Measurements from ENCODE around the gene ZFP1. TPM values are rescaled to one million over a fixed set of nuclear protein-coding genes. Genes with fewer than 3 reads are reported as not detected.

Gene ZFP1
- total RNA-seq, 1 experiment from 2014 or later: 15.3 TPM

DNA sequence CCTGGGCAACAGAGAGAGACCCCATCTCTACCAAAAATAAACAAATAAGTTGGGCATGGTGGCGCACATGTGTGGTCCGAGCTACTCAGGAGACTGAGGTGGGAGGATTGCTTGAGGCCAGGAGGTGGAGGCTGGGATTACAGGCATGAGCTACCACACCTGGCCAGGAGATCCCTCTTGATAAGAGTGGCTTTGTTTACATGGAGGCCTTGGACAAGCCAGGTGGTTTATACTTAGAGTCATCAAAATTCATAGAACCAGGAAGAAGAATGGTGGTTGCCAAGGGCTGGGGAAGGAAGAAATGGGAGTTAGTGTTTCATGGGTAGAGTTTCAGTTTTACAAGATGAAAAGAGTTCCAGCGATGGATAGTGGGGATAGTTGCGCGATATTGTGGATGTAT lies 8.8 kb upstream of the ZFP1 start:
- Histone ChIP-seq H3K27ac (ENCODE audit: insufficient read length, low read depth, low read length) (no peak overlapping the region), H4K20me1 (ENCODE audit: control insufficient read depth, insufficient read depth, insufficient read length) (no peaks in the 10 kb centered on the region), H3K79me2 (ENCODE audit: insufficient read depth, low read length) (no peaks in the 10 kb centered on the region), H3K79me1 (ENCODE audit: insufficient read depth, low read depth, low read length, poor library complexity, severe bottlenecking) (no peaks in the 10 kb centered on the region), H3K9me3 (ENCODE audit: control insufficient read depth, low read depth, low read length) (no peaks in the 10 kb centered on the region), H2BK15ac (ENCODE audit: low read depth, low read length) (no peak overlapping the region), H3K27me3 (ENCODE audit: insufficient read depth, low read length) (no peaks in the 10 kb centered on the region), H2BK120ac (ENCODE audit: low read depth, low read length, poor library complexity, severe bottlenecking) (no peak overlapping the region), H4K8ac (replicated peaks; ENCODE audit: insufficient read length, low read depth, low read length) (no peak overlapping the region), H3K18ac (ENCODE audit: insufficient read length, low read depth, low read length) (no peak overlapping the region), H2BK20ac (ENCODE audit: low read depth, low read length, poor library complexity, severe bottlenecking) (no peak overlapping the region), H4K5ac (ENCODE audit: insufficient read length, low read depth, low read length) (no peak overlapping the region), H3T11ph (ENCODE audit: low read length) (no peak overlapping the region), H3K4me1 (ENCODE audit: insufficient read depth, low read length) (no peaks in the 10 kb centered on the region; the same call in 1 of the 2 replicates), H4K91ac (ENCODE audit: insufficient read length, low read depth, low read length) (no peak overlapping the region), H3K14ac (ENCODE audit: insufficient read depth, low read length) (no peak overlapping the region), H3K23me2 (ENCODE audit: insufficient read length, low read depth, low read length, poor library complexity, severe bottlenecking) (no peaks in the 10 kb centered on the region), H3K9ac (ENCODE audit: extremely low read depth, insufficient read length, low read length) (no peak overlapping the region), H2AFZ (ENCODE audit: low read length) (no peak overlapping the region), H3K4ac (ENCODE audit: low read depth, low read length) (no peak overlapping the region), H3K23ac (ENCODE audit: insufficient read length, low read depth, low read length) (no peak overlapping the region), H2BK5ac (ENCODE audit: insufficient read length, low read length) (no peak overlapping the region), H2BK12ac (ENCODE audit: insufficient read length, low read depth, low read length) (no peak overlapping the region), H3K56ac (ENCODE audit: insufficient read length, low read depth, low read length) (no peak overlapping the region), H2AK5ac (ENCODE audit: insufficient read length, low read length) (no peak overlapping the region), H3K4me2 (ENCODE audit: insufficient read depth, insufficient read length, low read length) (no peak overlapping the region)
- no peak for DNase-seq
- TF ChIP-seq, protein P1, sequence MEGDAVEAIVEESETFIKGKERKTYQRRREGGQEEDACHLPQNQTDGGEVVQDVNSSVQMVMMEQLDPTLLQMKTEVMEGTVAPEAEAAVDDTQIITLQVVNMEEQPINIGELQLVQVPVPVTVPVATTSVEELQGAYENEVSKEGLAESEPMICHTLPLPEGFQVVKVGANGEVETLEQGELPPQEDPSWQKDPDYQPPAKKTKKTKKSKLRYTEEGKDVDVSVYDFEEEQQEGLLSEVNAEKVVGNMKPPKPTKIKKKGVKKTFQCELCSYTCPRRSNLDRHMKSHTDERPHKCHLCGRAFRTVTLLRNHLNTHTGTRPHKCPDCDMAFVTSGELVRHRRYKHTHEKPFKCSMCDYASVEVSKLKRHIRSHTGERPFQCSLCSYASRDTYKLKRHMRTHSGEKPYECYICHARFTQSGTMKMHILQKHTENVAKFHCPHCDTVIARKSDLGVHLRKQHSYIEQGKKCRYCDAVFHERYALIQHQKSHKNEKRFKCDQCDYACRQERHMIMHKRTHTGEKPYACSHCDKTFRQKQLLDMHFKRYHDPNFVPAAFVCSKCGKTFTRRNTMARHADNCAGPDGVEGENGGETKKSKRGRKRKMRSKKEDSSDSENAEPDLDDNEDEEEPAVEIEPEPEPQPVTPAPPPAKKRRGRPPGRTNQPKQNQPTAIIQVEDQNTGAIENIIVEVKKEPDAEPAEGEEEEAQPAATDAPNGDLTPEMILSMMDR (conservative IDR thresholded peaks at IDR 0.05): no peak
- H3K27ac Mint-ChIP-seq: peak overlapping the region in 1 of 3 experiments; percentile 7; a peak in 1 of 7 replicates
- H3K36me3 Mint-ChIP-seq (ENCODE audit: insufficient read depth in 1 of 3, low read depth in 3 of 3): 0 out of 7 replicates have a peak, but pooled peaks cover 0 to 1% (median 0%) of the 10 kb centered on the region in 3 experiments
- WGBS (ENCODE audit: extremely low coverage, insufficient read length, low lambda C conversion rate): no CpG with 5 or more reads among the region's 5 CpGs
- H3K27me3 Mint-ChIP-seq (ENCODE audit: low read depth): no peaks in the 10 kb centered on the region
- peaks cover 6 to 8% of the 10 kb centered on the region in 2 experiments for H3K4me1 Mint-ChIP-seq
- H3K4me3 Mint-ChIP-seq: no peak overlapping the region
- peaks cover 0 to 4% of the 10 kb centered on the region in 2 experiments; a peak in 2 of 5 replicates for H3K9me3 Mint-ChIP-seq
